Trophoblast cell (in vitro differentiated cells and primary cell): ENCODE measurements around the gene ADSS1.

Experiments used
- DNase-seq, 2 donors: peaks; one replicate each; pipeline ENCODE4 v3.0.0-alpha.2; 2016
- H2AFZ ChIP-seq: 2 replicates; pipeline ENCODE4 v1.6.1; 2013; ENCODE audit warnings: low read length, moderate library complexity, mild to moderate bottlenecking; ENCODE audit not compliant: insufficient read depth, poor library complexity
- H2AK5ac ChIP-seq: 2 replicates; pipeline ENCODE4 v1.6.1; 2013; ENCODE audit warnings: mild to moderate bottlenecking, low read length
- H2BK120ac ChIP-seq: 2 replicates; pipeline ENCODE4 v1.6.1; 2013; ENCODE audit warnings: low read length, mild to moderate bottlenecking, moderate library complexity; ENCODE audit not compliant: insufficient read depth, poor library complexity
- H2BK12ac ChIP-seq: 2 replicates; pipeline ENCODE4 v1.6.1; 2013; ENCODE audit warnings: mild to moderate bottlenecking, low read length, moderate library complexity
- H2BK5ac ChIP-seq: 2 replicates; pipeline ENCODE4 v1.6.1; 2013; ENCODE audit warnings: low read length, low read depth, moderate library complexity, mild to moderate bottlenecking; ENCODE audit not compliant: poor library complexity
- H3K14ac ChIP-seq: 2 replicates; pipeline ENCODE4 v1.6.1; 2013; ENCODE audit warnings: mild to moderate bottlenecking, low read length
- H3K18ac ChIP-seq: 2 replicates; pipeline ENCODE4 v1.6.1; 2013; ENCODE audit warnings: mild to moderate bottlenecking, low read length
- H3K23ac ChIP-seq: 2 replicates; pipeline ENCODE4 v1.6.1; 2013; ENCODE audit warnings: low read length
- H3K27ac ChIP-seq: 2 replicates; pipeline ENCODE4 v1.5.1; 2013; ENCODE audit warnings: low read depth, mild to moderate bottlenecking, inconsistent platforms, low read length, moderate library complexity
- H3K27me3 ChIP-seq: 2 replicates; pipeline ENCODE4 v1.6.1; 2013; ENCODE audit warnings: inconsistent platforms, mild to moderate bottlenecking, low read length, moderate library complexity; ENCODE audit not compliant: insufficient read depth
- H3K36me3 ChIP-seq, 2 experiments: 1 replicate in 1 of 2; 2 replicates in 1 of 2; pipeline ENCODE4 v1.6.1; 2013; ENCODE audit warnings: low read length in 2 of 2, mild to moderate bottlenecking in 2 of 2, moderate library complexity in 1 of 2; ENCODE audit not compliant: insufficient read depth in 2 of 2, control insufficient read depth in 1 of 2
- H3K4ac ChIP-seq: 2 replicates; pipeline ENCODE4 v1.6.1; 2013; ENCODE audit warnings: low read depth, mild to moderate bottlenecking, low read length, moderate library complexity
- H3K4me1 ChIP-seq, 2 experiments: 1 replicate in 1 of 2; 2 replicates in 1 of 2; pipeline ENCODE4 v1.6.1; 2013; ENCODE audit warnings: low read length in 2 of 2, mild to moderate bottlenecking in 2 of 2, moderate library complexity in 1 of 2; ENCODE audit not compliant: insufficient read depth in 2 of 2, control insufficient read depth in 1 of 2
- H3K4me2 ChIP-seq: 2 replicates; pipeline ENCODE4 v1.6.1; 2013; ENCODE audit warnings: inconsistent platforms, mild to moderate bottlenecking, low read length, moderate library complexity
- H3K4me3 ChIP-seq: 2 replicates; pipeline ENCODE4 v1.5.1; 2013; ENCODE audit warnings: mild to moderate bottlenecking, low read depth, low read length, inconsistent platforms
- H3K79me1 ChIP-seq: one replicate; pipeline ENCODE4 v1.6.1; 2013; ENCODE audit warnings: low read length
- H3K79me2 ChIP-seq: 2 replicates; pipeline ENCODE4 v1.6.1; 2013; ENCODE audit warnings: low read length, mild to moderate bottlenecking; ENCODE audit not compliant: control insufficient read depth, insufficient read depth, poor library complexity
- H3K9ac ChIP-seq: 2 replicates; pipeline ENCODE4 v1.6.1; 2013; ENCODE audit warnings: mild to moderate bottlenecking, low read length
- H3K9me3 ChIP-seq: 2 replicates; pipeline ENCODE4 v1.6.1; 2013; ENCODE audit warnings: low read depth, mild to moderate bottlenecking, control low read depth, inconsistent platforms, low read length; ENCODE audit not compliant: insufficient read depth
- H4K12ac ChIP-seq: 2 replicates; pipeline ENCODE4 v1.6.1; 2013; ENCODE audit warnings: low read depth, mild to moderate bottlenecking, low read length, moderate library complexity
- H4K8ac ChIP-seq: 2 replicates; pipeline ENCODE4 v1.6.1; 2013; ENCODE audit warnings: low read depth, mild to moderate bottlenecking, low read length, moderate library complexity
- H4K91ac ChIP-seq: one replicate; pipeline ENCODE4 v1.6.1; 2013; ENCODE audit warnings: low read depth, mild to moderate bottlenecking, low read length, moderate library complexity
- WGBS: extraction: QIAGEN DNeasy Blood & Tissue Kit; methylation state at CpG from one replicate; pipeline ENCODE4 v1.1.7; 2013; ENCODE audit warnings: missing lambda C conversion rate; ENCODE audit not compliant: insufficient read length, insufficient coverage; ENCODE audit errors: extremely low coverage; 5-methylcytosine and 5-hydroxymethylcytosine counted together

The ADSS1 gene

DNA sequence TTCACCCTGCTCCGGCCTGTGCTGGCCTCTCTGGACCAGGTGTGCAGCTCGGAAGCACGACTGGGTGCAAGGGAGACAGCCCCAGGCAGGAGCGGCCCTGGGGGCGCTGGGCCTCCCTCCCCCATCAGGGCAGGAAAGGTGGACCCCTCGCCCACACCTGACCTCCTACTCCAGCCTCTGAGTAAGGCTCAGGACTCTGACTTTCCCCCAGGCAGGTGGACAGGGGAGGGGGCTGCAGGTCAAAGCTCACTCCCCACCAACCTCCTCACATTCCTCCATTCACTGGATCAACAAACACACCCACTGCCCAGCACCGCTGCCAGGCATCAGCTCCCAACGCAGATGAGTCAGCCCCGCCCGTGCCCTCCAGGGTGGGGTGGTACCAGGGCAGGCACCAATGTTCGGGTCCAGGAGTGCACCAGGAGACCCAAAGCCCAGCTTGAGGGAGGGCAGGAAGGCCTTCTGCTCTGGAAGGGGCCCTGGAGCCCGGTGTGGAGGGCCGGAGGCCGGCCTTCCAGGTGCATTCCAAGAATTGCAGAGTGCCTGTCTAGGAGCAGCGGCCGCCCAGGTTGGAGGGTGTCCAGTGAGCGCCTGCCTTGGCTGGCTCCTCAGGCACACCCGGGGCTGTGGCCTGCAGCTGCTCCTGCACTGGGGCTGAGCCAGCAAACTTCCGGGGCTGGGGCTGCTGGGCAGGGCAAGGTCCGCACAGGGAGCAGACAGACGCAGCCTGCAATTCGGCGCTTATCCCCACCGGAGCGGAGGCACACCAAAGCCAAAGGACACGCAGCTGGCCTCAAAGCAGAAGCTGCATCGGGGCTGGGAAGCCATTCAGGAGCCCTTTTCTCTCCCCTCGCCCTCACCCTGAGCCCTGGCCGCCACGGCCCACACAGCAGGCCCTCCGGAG lies 36.2 kb upstream of the ADSS1 start:
- peak overlapping the region; percentile 87 for H4K91ac ChIP-seq
- peak overlapping the region; percentile 38 for H2AFZ ChIP-seq
- H4K12ac ChIP-seq = no peak overlapping the region
- no peaks in the 10 kb centered on the region for H3K27me3 ChIP-seq
- peaks cover 33% of the 10 kb centered on the region for H3K79me2 ChIP-seq
- H2BK12ac ChIP-seq = peak overlapping the region; percentile 61
- peak overlapping the region; percentile 81 for H2BK120ac ChIP-seq
- H3K79me1 ChIP-seq = peaks cover 46% of the 10 kb centered on the region
- H3K14ac ChIP-seq = peak overlapping the region; percentile 37
- peak overlapping the region; percentile 70 for H3K18ac ChIP-seq
- H4K8ac ChIP-seq = peak overlapping the region; percentile 79
- H2AK5ac ChIP-seq = peak overlapping the region; percentile 65
- H3K23ac ChIP-seq = no peak overlapping the region
- H3K4me1 ChIP-seq = peaks cover 41 to 61% of the 10 kb centered on the region in 2 experiments
- no peak overlapping the region for H3K4ac ChIP-seq
- WGBS = no CpG with 5 or more reads among the region's 31 CpGs
- H3K9me3 ChIP-seq = no peaks in the 10 kb centered on the region
- H3K27ac ChIP-seq = peak overlapping the region; percentile 92
- peak; percentile 93 to 96 for DNase-seq
- H3K9ac ChIP-seq = no peak overlapping the region
- H3K4me2 ChIP-seq = peak overlapping the region; percentile 15
- H3K4me3 ChIP-seq = no peak overlapping the region
- H2BK5ac ChIP-seq = peak overlapping the region; percentile 90
- peaks cover 8 to 17% of the 10 kb centered on the region in 2 experiments for H3K36me3 ChIP-seq

- Histone ChIP-seq H3K79me2 (peaks cover 41% of the 10 kb centered on the region), H3K23ac (no peak overlapping the region), H3K79me1 (peaks cover 41% of the 10 kb centered on the region), H3K36me3 (peaks cover 13 to 23% of the 10 kb centered on the region in 2 experiments), H3K9ac (peak overlapping the region; percentile 67), H3K4me1 (peaks cover 42 to 57% of the 10 kb centered on the region in 2 experiments), H2BK12ac (peak overlapping the region; percentile 61), H2AFZ (peak overlapping the region; percentile 78), H3K27me3 (no peaks in the 10 kb centered on the region), H4K12ac (peak overlapping the region; percentile 2), H3K4me2 (peak overlapping the region; percentile 59), H4K91ac (peak overlapping the region; percentile 87), H3K27ac (peak overlapping the region; percentile 92), H2BK120ac (peak overlapping the region; percentile 81), H3K4me3 (no peak overlapping the region), H2AK5ac (peak overlapping the region; percentile 65), H3K18ac (peak overlapping the region; percentile 70), H3K9me3 (no peaks in the 10 kb centered on the region), H3K4ac (peak overlapping the region; percentile 3), H4K8ac (peak overlapping the region; percentile 79), H3K14ac (peak overlapping the region; percentile 16), H2BK5ac (peak overlapping the region; percentile 90)
- no CpG with 5 or more reads among the region's 24 CpGs for WGBS
- peak; percentile 37 to 54 for DNase-seq
Observed at GRCh38 chr14:104688505-104689108, 35.4 kb upstream of the ADSS1 start.

DNA sequence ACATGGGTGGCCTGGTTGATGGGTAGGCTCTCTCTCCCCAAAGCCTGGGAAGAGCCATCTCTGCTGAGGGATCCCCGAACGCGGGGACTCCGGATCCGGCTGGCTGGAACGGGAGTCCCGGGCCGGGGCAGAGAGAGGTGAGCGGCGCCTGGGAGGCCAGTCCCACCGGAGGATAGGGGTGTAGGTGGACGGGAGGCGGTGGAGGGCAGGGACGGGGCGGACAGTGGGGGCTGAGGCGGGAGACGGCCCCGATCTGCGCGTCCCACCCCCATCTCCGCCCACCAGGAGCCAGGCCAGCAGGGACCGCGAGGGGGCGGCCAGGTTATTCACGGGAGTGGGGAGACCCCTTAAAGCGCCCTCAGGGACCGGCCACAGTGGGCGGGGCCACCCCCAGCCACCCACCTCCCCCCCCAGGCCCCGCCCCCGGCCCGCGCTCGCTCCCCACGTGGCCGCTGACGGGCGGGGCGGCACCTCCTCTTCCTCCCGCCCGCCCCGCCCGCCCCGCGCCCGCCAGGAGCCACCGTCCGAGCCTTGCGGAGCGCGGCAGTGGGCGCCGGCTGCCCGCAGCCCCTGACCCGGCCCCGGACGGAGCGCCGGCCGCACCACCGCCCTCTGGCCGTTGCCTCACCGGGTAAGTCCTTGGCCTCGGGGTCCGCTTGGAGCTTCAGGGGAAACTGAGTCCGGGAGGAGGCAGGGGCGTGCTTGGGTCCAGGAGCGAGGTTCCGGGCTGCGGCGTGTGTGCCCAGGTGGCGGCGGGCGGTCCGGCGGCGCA lies 34.7 kb upstream of the ADSS1 start, which contains the start of gene INF2:
Gene INF2, plus strand, starts transcription at position 510 of the 772 bp plus-strand sequence. CDS start 11,748 bp downstream, outside the sequence.
- Histone ChIP-seq H3K4ac (peak within 1 kb of the TSS; percentile 87), H3K4me2 (peak within 1 kb of the TSS; percentile 72), H4K91ac (peak within 1 kb of the TSS; percentile 92), H2BK120ac (peak within 1 kb of the TSS; percentile 81), H3K79me1 (peaks cover 35% of the 10 kb centered on the region), H2AK5ac (peak within 1 kb of the TSS; percentile 69), H2BK5ac (peak within 1 kb of the TSS; percentile 90), H3K36me3 (peaks cover 19 to 29% of the 10 kb centered on the region in 2 experiments), H2BK12ac (peak within 1 kb of the TSS; percentile 61), H3K23ac (no peak within 1 kb of the TSS), H3K79me2 (peaks cover 42% of the 10 kb centered on the region), H3K4me1 (peaks cover 36 to 52% of the 10 kb centered on the region in 2 experiments), H3K18ac (peak within 1 kb of the TSS; percentile 94), H3K27ac (peak within 1 kb of the TSS; percentile 92), H3K14ac (peak within 1 kb of the TSS; percentile 89), H4K12ac (peak within 1 kb of the TSS; percentile 7), H4K8ac (peak within 1 kb of the TSS; percentile 79), H2AFZ (peak within 1 kb of the TSS; percentile 78), H3K9me3 (no peaks in the 10 kb centered on the region), H3K9ac (peak within 1 kb of the TSS; percentile 91), H3K4me3 (peak within 1 kb of the TSS; percentile 94), H3K27me3 (no peaks in the 10 kb centered on the region)
- no CpG with 5 or more reads among the region's 76 CpGs for WGBS
- peak; percentile 56 to 73 for DNase-seq
